HG03108 (cell line): ENCODE results near the gene PELI2.
A peak's percentile ranks its signal among the peaks of the same experiment; 100 is the strongest.

Experiments
- ATAC-seq: cut with Tn5 transposase; IDR thresholded peaks from one replicate; pipeline ENCODE4 v1.9.1; 2021; ENCODE audit warnings: moderate library complexity; ENCODE audit not compliant: unreplicated experiment

The PELI2 gene

GRCh38 chr14:56117765-56118610 lies at the start of gene PELI2:
TSS of gene PELI2 (plus strand) at chr14:56118411. CDS start at chr14:56118661, 250 bp downstream.
- peak; percentile 62 for ATAC-seq

- ATAC-seq, result no peak
Measured at GRCh38 chr14:56073799-56074198, 44.4 kb upstream of the PELI2 start.

GRCh38 chr14:56075301-56075700 lies 42.9 kb upstream of the PELI2 start:
- no peak for ATAC-seq

GRCh38 chr14:56081139-56081538 lies 37.1 kb upstream of the PELI2 start:
- no peak for ATAC-seq

- ATAC-seq, result no peak
Measured at GRCh38 chr14:56082880-56083279, 35.3 kb upstream of the PELI2 start.

- ATAC-seq, result no peak
Measured at GRCh38 chr14:56085471-56085870, 32.7 kb upstream of the PELI2 start.

- ATAC-seq, result no peak
Measured at GRCh38 chr14:56087671-56088471, 30.3 kb upstream of the PELI2 start.

- no peak for ATAC-seq
Measured at GRCh38 chr14:56088941-56089340, 29.3 kb upstream of the PELI2 start.

- ATAC-seq, result no peak
Measured at GRCh38 chr14:56092763-56093162, 25.4 kb upstream of the PELI2 start.

- no peak for ATAC-seq
Measured at GRCh38 chr14:56094076-56094475, 24.1 kb upstream of the PELI2 start.

GRCh38 chr14:56098021-56098420 lies 20.2 kb upstream of the PELI2 start:
- no peak for ATAC-seq

- ATAC-seq, result no peak
Measured at GRCh38 chr14:56099081-56099797, 19.0 kb upstream of the PELI2 start.

GRCh38 chr14:56100556-56100955 lies 17.7 kb upstream of the PELI2 start:
- no peak for ATAC-seq

GRCh38 chr14:56102941-56103340 lies 15.3 kb upstream of the PELI2 start:
- ATAC-seq, result no peak

- ATAC-seq, result no peak
Measured at GRCh38 chr14:56107615-56108014, 10.6 kb upstream of the PELI2 start.

- ATAC-seq, result no peak
Measured at GRCh38 chr14:56108057-56108456, 10.2 kb upstream of the PELI2 start.

- ATAC-seq, result no peak
Measured at GRCh38 chr14:56112781-56113180, 5.4 kb upstream of the PELI2 start.

GRCh38 chr14:56115334-56115870 lies 2.8 kb upstream of the PELI2 start:
- no peak for ATAC-seq

GRCh38 chr14:56115976-56116893 lies 2.0 kb upstream of the PELI2 start:
- ATAC-seq, result no peak

- no peak for ATAC-seq
Measured at GRCh38 chr14:56118611-56119181, 485 bp downstream of the PELI2 start.
